ENCODE data around the gene PRSS53.
A peak's percentile ranks its signal among the peaks of the same experiment; 100 is the strongest.

The PRSS53 gene

DNA sequence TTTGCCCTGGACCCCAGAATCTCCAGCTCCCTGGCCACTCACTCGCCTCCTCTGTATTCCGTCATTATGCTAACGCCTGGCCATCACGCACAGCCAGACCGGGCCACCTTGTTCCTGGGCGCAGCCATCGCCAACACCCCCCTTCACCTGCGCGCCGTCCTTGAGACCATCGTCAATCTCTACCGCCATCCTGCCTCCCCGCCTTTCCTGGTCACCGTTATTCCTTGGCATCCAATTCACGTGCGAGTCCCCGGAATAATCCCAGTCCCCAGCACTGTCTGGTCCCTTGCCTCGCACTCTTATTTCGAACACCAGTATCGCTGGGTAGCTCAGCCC, 5.3 kb upstream of the PRSS53 start:
- peak overlapping the region; percentile 71 for H3K27ac ChIP-seq (ENCODE audit: low read length)
- peaks cover 39% of the 10 kb centered on the region for H3K79me2 ChIP-seq (ENCODE audit: low read length)
- 0 out of 2 replicates have a peak, but pooled peaks cover 4% of the 10 kb centered on the region for H4K20me1 ChIP-seq (ENCODE audit: insufficient read depth, low read length)
- peaks cover 11% of the 10 kb centered on the region for H3K36me3 ChIP-seq (replicated peaks; ENCODE audit: low read depth, low read length)
- H3K4me2 ChIP-seq (ENCODE audit: low read length) = peak overlapping the region; percentile 80
- no peak for TF ChIP-seq EZH2phosphoT487 (IDR thresholded peaks at IDR 0.05; ENCODE audit: low read depth)
- TF ChIP-seq, protein P1, sequence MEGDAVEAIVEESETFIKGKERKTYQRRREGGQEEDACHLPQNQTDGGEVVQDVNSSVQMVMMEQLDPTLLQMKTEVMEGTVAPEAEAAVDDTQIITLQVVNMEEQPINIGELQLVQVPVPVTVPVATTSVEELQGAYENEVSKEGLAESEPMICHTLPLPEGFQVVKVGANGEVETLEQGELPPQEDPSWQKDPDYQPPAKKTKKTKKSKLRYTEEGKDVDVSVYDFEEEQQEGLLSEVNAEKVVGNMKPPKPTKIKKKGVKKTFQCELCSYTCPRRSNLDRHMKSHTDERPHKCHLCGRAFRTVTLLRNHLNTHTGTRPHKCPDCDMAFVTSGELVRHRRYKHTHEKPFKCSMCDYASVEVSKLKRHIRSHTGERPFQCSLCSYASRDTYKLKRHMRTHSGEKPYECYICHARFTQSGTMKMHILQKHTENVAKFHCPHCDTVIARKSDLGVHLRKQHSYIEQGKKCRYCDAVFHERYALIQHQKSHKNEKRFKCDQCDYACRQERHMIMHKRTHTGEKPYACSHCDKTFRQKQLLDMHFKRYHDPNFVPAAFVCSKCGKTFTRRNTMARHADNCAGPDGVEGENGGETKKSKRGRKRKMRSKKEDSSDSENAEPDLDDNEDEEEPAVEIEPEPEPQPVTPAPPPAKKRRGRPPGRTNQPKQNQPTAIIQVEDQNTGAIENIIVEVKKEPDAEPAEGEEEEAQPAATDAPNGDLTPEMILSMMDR (IDR thresholded peaks at IDR 0.05; ENCODE audit: low read depth, low read length) = no peak
- H3K4me3 ChIP-seq (ENCODE audit: low read length) = peak overlapping the region; percentile 85
- H3K27me3 ChIP-seq (ENCODE audit: low read depth, low read length) = no peaks in the 10 kb centered on the region
- peaks cover 12% of the 10 kb centered on the region for H3K4me1 ChIP-seq (ENCODE audit: low read length)
- H2AFZ ChIP-seq (ENCODE audit: low read depth, low read length) = peak overlapping the region; percentile 96; the same call in 1 of the 2 replicates
- H3K9ac ChIP-seq (ENCODE audit: low read length) = peak overlapping the region; percentile 85
- no peaks in the 10 kb centered on the region for H3K9me3 ChIP-seq (ENCODE audit: insufficient read depth, low read length)

DNA sequence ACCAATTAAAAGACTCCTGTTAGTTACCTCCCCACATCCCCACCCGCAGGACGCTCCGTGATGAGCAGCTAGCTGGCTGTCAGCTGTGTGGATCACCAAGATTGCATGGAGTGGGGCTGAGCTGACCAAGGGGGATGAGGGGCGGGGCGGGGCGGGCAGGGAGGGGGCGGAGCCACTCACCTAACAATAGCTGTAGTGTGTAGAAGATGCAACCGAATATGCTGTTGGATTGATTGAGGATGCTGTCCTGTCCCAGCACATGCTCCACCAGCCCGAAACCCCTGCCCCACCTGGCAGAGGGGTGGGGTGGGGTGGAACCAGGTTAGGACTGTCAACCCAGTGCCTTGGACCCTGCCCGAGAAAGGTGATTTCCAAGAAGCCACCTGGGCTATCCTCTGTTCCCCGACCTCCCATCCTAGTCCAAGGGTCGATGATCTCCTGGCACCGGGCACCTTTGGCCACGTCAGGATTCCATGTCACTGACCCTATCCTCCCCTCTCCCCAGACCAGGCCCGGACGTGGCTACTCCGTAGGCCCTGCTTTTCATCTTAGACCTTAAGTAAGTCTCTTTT, 4.5 kb upstream of the PRSS53 start:
- TF ChIP-seq, protein P1 (IDR thresholded peaks at IDR 0.05; ENCODE audit: low read depth, low read length) = no peak
- TF ChIP-seq EZH2phosphoT487 (IDR thresholded peaks at IDR 0.05; ENCODE audit: low read depth) = no peak
- no peaks in the 10 kb centered on the region for H3K27me3 ChIP-seq (ENCODE audit: low read depth, low read length)
- no peak overlapping the region for H3K27ac ChIP-seq (ENCODE audit: low read length)
- H3K4me2 ChIP-seq (ENCODE audit: low read length) = peak overlapping the region; percentile 80
- peaks cover 12% of the 10 kb centered on the region for H3K4me1 ChIP-seq (ENCODE audit: low read length)
- H3K4me3 ChIP-seq (ENCODE audit: low read length) = peak overlapping the region; percentile 85
- peak overlapping the region; percentile 85 for H3K9ac ChIP-seq (ENCODE audit: low read length)
- peaks cover 11% of the 10 kb centered on the region for H3K36me3 ChIP-seq (replicated peaks; ENCODE audit: low read depth, low read length)
- 0 out of 2 replicates have a peak, but pooled peaks cover 4% of the 10 kb centered on the region for H4K20me1 ChIP-seq (ENCODE audit: insufficient read depth, low read length)
- no peaks in the 10 kb centered on the region for H3K9me3 ChIP-seq (ENCODE audit: insufficient read depth, low read length)
- no peak overlapping the region for H2AFZ ChIP-seq (ENCODE audit: low read depth, low read length)
- peaks cover 39% of the 10 kb centered on the region for H3K79me2 ChIP-seq (ENCODE audit: low read length)

DNA sequence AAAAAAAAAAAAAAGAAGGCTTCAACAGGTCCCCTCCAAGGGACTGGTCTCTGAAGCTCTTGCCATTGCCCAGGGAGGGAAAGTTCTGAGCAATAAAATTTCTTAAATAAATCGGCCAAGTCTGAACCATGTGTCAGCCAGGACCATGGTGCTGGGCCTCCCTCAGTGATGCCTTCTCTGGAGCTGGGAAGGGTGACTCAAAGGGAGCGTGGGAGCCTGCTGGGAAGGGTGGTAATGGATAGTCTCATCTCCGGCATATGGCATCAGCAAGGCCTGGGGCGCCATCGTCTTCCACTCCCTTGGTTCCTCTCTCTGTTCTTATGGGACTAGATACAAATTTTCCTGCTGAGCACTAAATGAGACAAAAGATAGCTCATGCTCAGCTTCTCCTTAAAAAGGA, 3.6 kb upstream of the PRSS53 start:
- H3K9ac ChIP-seq (ENCODE audit: low read length) = no peak overlapping the region
- H3K4me3 ChIP-seq (ENCODE audit: low read length) = no peak overlapping the region
- no peak overlapping the region for H3K4me2 ChIP-seq (ENCODE audit: low read length)
- 0 out of 2 replicates have a peak, but pooled peaks cover 4% of the 10 kb centered on the region for H4K20me1 ChIP-seq (ENCODE audit: insufficient read depth, low read length)
- no peak for TF ChIP-seq EZH2phosphoT487 (IDR thresholded peaks at IDR 0.05; ENCODE audit: low read depth)
- TF ChIP-seq, protein P1 (IDR thresholded peaks at IDR 0.05; ENCODE audit: low read depth, low read length) = no peak
- H3K4me1 ChIP-seq (ENCODE audit: low read length) = peaks cover 12% of the 10 kb centered on the region
- peaks cover 39% of the 10 kb centered on the region for H3K79me2 ChIP-seq (ENCODE audit: low read length)
- no peaks in the 10 kb centered on the region for H3K27me3 ChIP-seq (ENCODE audit: low read depth, low read length)
- H3K27ac ChIP-seq (ENCODE audit: low read length) = no peak overlapping the region
- H3K36me3 ChIP-seq (replicated peaks; ENCODE audit: low read depth, low read length) = peaks cover 11% of the 10 kb centered on the region
- no peak overlapping the region for H2AFZ ChIP-seq (ENCODE audit: low read depth, low read length)
- H3K9me3 ChIP-seq (ENCODE audit: insufficient read depth, low read length) = no peaks in the 10 kb centered on the region

DNA sequence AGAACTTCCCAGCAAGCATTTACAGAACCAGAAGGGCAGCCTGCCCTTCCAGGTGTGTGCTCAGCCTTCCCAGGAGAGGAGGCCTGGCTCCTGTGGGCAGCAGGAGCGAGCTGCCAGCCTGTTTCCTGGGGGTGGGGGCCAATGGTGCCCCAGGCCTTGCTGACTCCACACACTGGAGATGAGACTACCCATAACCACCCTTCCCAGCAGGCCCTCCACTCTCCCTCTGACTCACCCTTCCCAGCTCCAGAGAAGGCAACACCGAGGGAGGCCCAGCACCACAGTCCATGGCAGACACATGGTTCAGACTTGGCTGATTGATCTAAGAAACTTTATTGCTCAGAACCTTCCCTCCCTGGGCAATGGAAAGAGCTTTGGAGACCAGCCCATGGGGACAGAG, 1.8 kb upstream of the PRSS53 start:
- Histone ChIP-seq H3K4me1 (ENCODE audit: low read length) (peaks cover 9% of the 10 kb centered on the region), H3K36me3 (replicated peaks; ENCODE audit: low read depth, low read length) (peaks cover 13% of the 10 kb centered on the region), H3K79me2 (ENCODE audit: low read length) (peaks cover 39% of the 10 kb centered on the region), H3K9ac (ENCODE audit: low read length) (no peak overlapping the region), H3K9me3 (ENCODE audit: insufficient read depth, low read length) (no peaks in the 10 kb centered on the region), H2AFZ (ENCODE audit: low read depth, low read length) (no peak overlapping the region), H3K4me2 (ENCODE audit: low read length) (no peak overlapping the region), H3K4me3 (ENCODE audit: low read length) (no peak overlapping the region), H3K27me3 (ENCODE audit: low read depth, low read length) (no peaks in the 10 kb centered on the region), H3K27ac (ENCODE audit: low read length) (no peak overlapping the region), H4K20me1 (ENCODE audit: insufficient read depth, low read length) (peaks cover 4% of the 10 kb centered on the region; the same call in 1 of the 2 replicates)
- TF ChIP-seq, protein P1 (IDR thresholded peaks at IDR 0.05; ENCODE audit: low read depth, low read length) = no peak
- no peak for TF ChIP-seq EZH2phosphoT487 (IDR thresholded peaks at IDR 0.05; ENCODE audit: low read depth)
